Measurements from ENCODE around the gene SLC16A3.

SLC16A3 gene

GRCh38 chr17:82200743-82201497 is 27.9 kb upstream of the SLC16A3 start:
- TF ChIP-seq TAF1 (IDR thresholded peaks at IDR 0.05; ENCODE audit: borderline replicate concordance, insufficient read depth, low read length) (no peak), FOXP2 (optimal IDR thresholded peaks at IDR 0.05; ENCODE audit: borderline replicate concordance, extremely low read depth, extremely low read length, insufficient read depth) (peak; percentile 26)

GRCh38 chr17:82201498-82201910 is 27.3 kb upstream of the SLC16A3 start:
- no peak for TF ChIP-seq POLR2AphosphoS5 (IDR thresholded peaks at IDR 0.05; ENCODE audit: low read depth, low read length)
- no peak for TF ChIP-seq FOXP2 (optimal IDR thresholded peaks at IDR 0.05; ENCODE audit: borderline replicate concordance, extremely low read depth, extremely low read length, insufficient read depth)
- no peak for TF ChIP-seq TAF1 (IDR thresholded peaks at IDR 0.05; ENCODE audit: borderline replicate concordance, insufficient read depth, low read length)
- TF ChIP-seq, protein P1, sequence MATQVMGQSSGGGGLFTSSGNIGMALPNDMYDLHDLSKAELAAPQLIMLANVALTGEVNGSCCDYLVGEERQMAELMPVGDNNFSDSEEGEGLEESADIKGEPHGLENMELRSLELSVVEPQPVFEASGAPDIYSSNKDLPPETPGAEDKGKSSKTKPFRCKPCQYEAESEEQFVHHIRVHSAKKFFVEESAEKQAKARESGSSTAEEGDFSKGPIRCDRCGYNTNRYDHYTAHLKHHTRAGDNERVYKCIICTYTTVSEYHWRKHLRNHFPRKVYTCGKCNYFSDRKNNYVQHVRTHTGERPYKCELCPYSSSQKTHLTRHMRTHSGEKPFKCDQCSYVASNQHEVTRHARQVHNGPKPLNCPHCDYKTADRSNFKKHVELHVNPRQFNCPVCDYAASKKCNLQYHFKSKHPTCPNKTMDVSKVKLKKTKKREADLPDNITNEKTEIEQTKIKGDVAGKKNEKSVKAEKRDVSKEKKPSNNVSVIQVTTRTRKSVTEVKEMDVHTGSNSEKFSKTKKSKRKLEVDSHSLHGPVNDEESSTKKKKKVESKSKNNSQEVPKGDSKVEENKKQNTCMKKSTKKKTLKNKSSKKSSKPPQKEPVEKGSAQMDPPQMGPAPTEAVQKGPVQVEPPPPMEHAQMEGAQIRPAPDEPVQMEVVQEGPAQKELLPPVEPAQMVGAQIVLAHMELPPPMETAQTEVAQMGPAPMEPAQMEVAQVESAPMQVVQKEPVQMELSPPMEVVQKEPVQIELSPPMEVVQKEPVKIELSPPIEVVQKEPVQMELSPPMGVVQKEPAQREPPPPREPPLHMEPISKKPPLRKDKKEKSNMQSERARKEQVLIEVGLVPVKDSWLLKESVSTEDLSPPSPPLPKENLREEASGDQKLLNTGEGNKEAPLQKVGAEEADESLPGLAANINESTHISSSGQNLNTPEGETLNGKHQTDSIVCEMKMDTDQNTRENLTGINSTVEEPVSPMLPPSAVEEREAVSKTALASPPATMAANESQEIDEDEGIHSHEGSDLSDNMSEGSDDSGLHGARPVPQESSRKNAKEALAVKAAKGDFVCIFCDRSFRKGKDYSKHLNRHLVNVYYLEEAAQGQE (IDR thresholded peaks at IDR 0.05; ENCODE audit: insufficient read depth in 1 of 2, low read depth in 2 of 2, low read length in 2 of 2), result no peak
- no peak for TF ChIP-seq SIN3A (IDR thresholded peaks at IDR 0.05; ENCODE audit: borderline replicate concordance, insufficient read depth, low read length)

DNA sequence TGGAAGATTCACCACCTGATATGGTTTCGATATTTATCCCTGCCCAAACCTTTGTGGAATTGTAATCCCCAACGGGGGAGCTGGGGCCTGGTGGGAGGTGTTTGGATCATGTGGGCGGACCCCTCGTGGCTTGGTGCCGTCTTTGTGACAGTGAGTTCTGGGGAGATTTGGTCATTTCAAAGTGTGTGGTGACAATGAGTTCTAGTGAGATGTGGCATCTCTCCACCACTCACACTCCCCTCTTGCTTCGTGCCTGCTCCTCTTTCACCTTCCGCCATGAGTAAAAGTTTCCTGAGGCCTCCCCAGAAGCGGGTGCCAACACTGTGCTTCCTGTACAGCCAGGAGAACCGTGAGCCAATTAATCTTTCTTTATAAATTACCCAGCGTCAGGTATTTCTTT is 25.9 kb upstream of the SLC16A3 start:
- TF ChIP-seq SIN3A (IDR thresholded peaks at IDR 0.05; ENCODE audit: borderline replicate concordance, insufficient read depth, low read length) (no peak), TAF1 (IDR thresholded peaks at IDR 0.05; ENCODE audit: borderline replicate concordance, insufficient read depth, low read length) (no peak), POLR2AphosphoS5 (IDR thresholded peaks at IDR 0.05; ENCODE audit: low read depth, low read length) (no peak), FOXP2 (optimal IDR thresholded peaks at IDR 0.05; ENCODE audit: borderline replicate concordance, extremely low read depth, extremely low read length, insufficient read depth) (no peak)
- TF ChIP-seq, protein P1 (IDR thresholded peaks at IDR 0.05; ENCODE audit: insufficient read depth in 1 of 2, low read depth in 2 of 2, low read length in 2 of 2), result no peak

DNA sequence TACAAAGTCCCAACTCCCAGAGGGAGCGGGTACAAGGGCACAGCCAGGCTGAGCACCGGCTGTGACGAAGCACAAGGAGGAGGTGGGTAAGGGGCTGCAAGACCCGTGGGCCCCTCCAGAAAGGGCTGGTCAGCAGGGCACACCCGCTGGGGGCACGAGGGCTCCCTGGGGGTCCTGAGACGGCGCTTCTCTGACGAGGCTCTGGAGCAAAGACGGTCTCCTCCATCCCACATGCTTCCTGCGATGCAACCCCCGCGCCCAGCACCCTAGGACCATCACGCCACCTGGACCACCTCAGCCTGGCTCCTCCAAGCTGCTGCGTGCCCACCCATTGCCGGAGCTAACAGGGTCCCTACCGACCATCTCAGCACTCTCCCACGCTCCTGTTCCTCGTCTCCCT is 24.9 kb upstream of the SLC16A3 start:
- TF ChIP-seq POLR2AphosphoS5 (IDR thresholded peaks at IDR 0.05; ENCODE audit: low read depth, low read length) (no peak), TAF1 (IDR thresholded peaks at IDR 0.05; ENCODE audit: borderline replicate concordance, insufficient read depth, low read length) (no peak), FOXP2 (optimal IDR thresholded peaks at IDR 0.05; ENCODE audit: borderline replicate concordance, extremely low read depth, extremely low read length, insufficient read depth) (no peak), SIN3A (IDR thresholded peaks at IDR 0.05; ENCODE audit: borderline replicate concordance, insufficient read depth, low read length) (no peak)
- TF ChIP-seq, protein P1 (IDR thresholded peaks at IDR 0.05; ENCODE audit: insufficient read depth in 1 of 2, low read depth in 2 of 2, low read length in 2 of 2), result no peak

DNA sequence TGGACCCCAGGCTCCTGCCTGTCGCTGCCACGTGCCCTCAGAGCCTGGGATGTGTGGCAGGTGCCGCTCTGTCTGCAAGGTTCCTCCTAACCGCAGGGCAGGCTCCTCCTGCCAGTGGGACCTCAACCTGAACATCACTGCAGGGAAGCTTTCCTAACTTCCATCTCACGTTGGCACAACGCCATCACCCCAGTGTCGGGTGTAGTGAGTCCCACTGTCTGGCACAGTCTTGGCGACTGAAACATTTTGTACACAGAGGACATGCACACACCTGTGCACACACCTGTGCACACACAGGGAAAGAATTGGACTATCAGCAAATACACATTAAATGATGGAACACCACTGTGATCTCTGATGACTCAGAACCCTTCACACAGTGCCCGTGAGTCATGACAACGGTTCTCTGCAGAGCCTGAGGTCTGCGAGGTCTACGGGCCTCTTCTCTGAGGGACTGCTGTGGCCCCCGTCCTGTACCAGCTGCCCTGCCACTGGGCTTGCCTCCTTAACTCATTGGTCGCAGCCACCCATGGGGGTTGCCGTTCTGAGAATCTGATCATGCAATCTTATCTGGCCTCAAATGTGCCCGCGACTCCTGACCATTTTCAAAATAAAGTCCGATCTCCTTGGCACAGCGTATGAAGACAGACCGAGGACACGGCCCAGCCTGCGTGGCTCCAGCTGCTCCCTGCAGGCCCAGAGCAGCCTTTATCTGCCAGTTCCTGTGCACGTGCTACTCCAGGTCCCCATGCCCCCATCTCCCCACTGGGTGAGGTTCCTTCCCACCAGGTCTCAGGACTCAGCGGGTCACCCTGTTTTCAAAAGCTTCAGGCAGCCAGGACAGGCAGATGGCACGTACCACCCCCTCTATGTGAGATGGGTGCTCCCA is 23.8 kb upstream of the SLC16A3 start:
- peak; percentile 11 for TF ChIP-seq FOXP2 (optimal IDR thresholded peaks at IDR 0.05; ENCODE audit: borderline replicate concordance, extremely low read depth, extremely low read length, insufficient read depth)
- no peak for TF ChIP-seq TAF1 (IDR thresholded peaks at IDR 0.05; ENCODE audit: borderline replicate concordance, insufficient read depth, low read length)

Measured in PFSK-1 (cell line).